Panc1 (cell line): ENCODE data around the gene WFIKKN1. TPM values are rescaled to one million over a fixed set of nuclear protein-coding genes. Genes with fewer than 3 reads are reported as not detected.
A peak's percentile ranks its signal among the peaks of the same experiment; 100 is the strongest.

ENCODE experiments used
- ATAC-seq: fragments of 200-7000 bp; cut with Tn5 transposase; 2 replicates; pipeline ENCODE4 v1.9.1; 2020; ENCODE audit warnings: mild to moderate bottlenecking, moderate library complexity
- BruUV-seq: library from RNA; stranded (reverse); fragments of 400-500 nt; replicated peaks from 2 replicates; lab custom pipeline; 2021; lab: Mats Ljungman, UMichigan
- CTCF ChIA-PET: fragments of 300-600 bp; sonication (Branson Sonifier 250); formaldehyde crosslinking; loops from one replicate; lab custom pipeline; 2022; ENCODE audit warnings: antibody characterized with exemption; lab: Charles Lee
- POLR2A ChIA-PET: fragments of 300-600 bp; sonication (Branson Sonifier 250); formaldehyde crosslinking; loops from one replicate; lab custom pipeline; 2022; ENCODE audit warnings: antibody characterized with exemption; lab: Charles Lee
- DNase-seq: peaks from one replicate; pipeline ENCODE4 v3.0.0-alpha.2; 2010; ENCODE audit warnings: low read depth, low spot score
- H3K27ac ChIP-seq: 2 replicates; pipeline ENCODE4 v1.5.1; 2011; ENCODE audit warnings: mild to moderate bottlenecking, low read length, inconsistent platforms
- H3K27me3 ChIP-seq: fragments of 200-500 bp; sonication (Bioruptor generic); 2 replicates; pipeline ENCODE4 v1.6.0; 2014; ENCODE audit warnings: low read length, inconsistent platforms; ENCODE audit not compliant: control insufficient read depth, insufficient read depth
- H3K36me3 ChIP-seq: fragments of 200-500 bp; sonication (Bioruptor generic); 2 replicates; pipeline ENCODE4 v1.5.1; 2014; ENCODE audit warnings: inconsistent platforms, mild to moderate bottlenecking, low read length, moderate library complexity; ENCODE audit not compliant: control insufficient read depth, insufficient read depth
- H3K4me1 ChIP-seq: 2 replicates; pipeline ENCODE4 v1.5.1; 2011; ENCODE audit warnings: inconsistent platforms, mild to moderate bottlenecking, low read length, moderate library complexity; ENCODE audit not compliant: control insufficient read depth, insufficient read depth
- H3K4me3 ChIP-seq, 2 experiments: 2 replicates each; pipeline ENCODE4 v1.5.1; 2011 to 2012; ENCODE audit warnings: low read depth in 2 of 2, low read length in 2 of 2, mild to moderate bottlenecking in 2 of 2, inconsistent platforms in 1 of 2, moderate library complexity in 1 of 2
- H3K9me3 ChIP-seq: fragments of 200-500 bp; sonication (Bioruptor generic); 2 replicates; pipeline ENCODE4 v1.5.1; 2014; ENCODE audit warnings: low read depth, mild to moderate bottlenecking, inconsistent platforms, low read length, moderate library complexity; ENCODE audit not compliant: control insufficient read depth, insufficient read depth
- CTCF ChIP-seq: fragments of 450-650 bp; IDR thresholded peaks from 2 replicates; pipeline ENCODE4 v1.5.1; 2017; ENCODE audit warnings: mild to moderate bottlenecking
- POLR2AphosphoS5 ChIP-seq: IDR thresholded peaks from 2 replicates; pipeline ENCODE4 v1.6.1; 2012; ENCODE audit warnings: mild to moderate bottlenecking, low read depth, low read length, moderate library complexity
- SIN3A ChIP-seq: IDR thresholded peaks from 2 replicates; pipeline ENCODE4 v1.6.1; 2012; ENCODE audit warnings: low read depth, mild to moderate bottlenecking, low read length, moderate library complexity, borderline replicate concordance; ENCODE audit not compliant: insufficient read depth
- TCF7L2 ChIP-seq: IDR thresholded peaks from 2 replicates; pipeline ENCODE4 v1.6.1; 2011; ENCODE audit warnings: mild to moderate bottlenecking, low read depth, low read length, inconsistent platforms
- in situ Hi-C: cut with HindIII; loops from 2 replicates; pipeline ENCODE4 v1.10.0; 2016; ENCODE audit warnings: low sequenced_read_pairs, low pct_unique_long_range_greater_than_20kb
- intact Hi-C: fragments of 100-400 bp; cut with micrococcal nuclease; formaldehyde crosslinking; loops from one replicate; pipeline ENCODE4 v1.10.0; 2022; ENCODE audit not compliant: unreplicated experiment
- total RNA-seq: library from RNA; stranded (reverse); gene quantifications from one replicate; pipeline ENCODE4 v1.2.1, GENCODE V29; 2021; ENCODE audit not compliant: unreplicated experiment
- TF ChIP-seq, protein P1 (sequence below), 2 experiments: IDR thresholded peaks; 2 replicates each; pipeline ENCODE4 v1.6.1; 2011 to 2012; ENCODE audit warnings: low read depth in 2 of 2, control low read depth in 1 of 2, low read length in 1 of 2, mild to moderate bottlenecking in 1 of 2, moderate library complexity in 1 of 2; ENCODE audit not compliant: insufficient read depth in 1 of 2

WFIKKN1 gene
- total RNA-seq, 1 experiment from 2014 or later: 2.0 TPM

- ATAC-seq (no peak), DNase-seq (no peak)
- ChIA-PET CTCF (no interaction called here), POLR2A (no interaction called here)
- in situ Hi-C loops: no loop called here
- Histone ChIP-seq H3K4me1 (peaks cover 26% of the 10 kb centered on the region), H3K36me3 (no peaks in the 10 kb centered on the region), H3K9me3 (no peaks in the 10 kb centered on the region), H3K27me3 (no peaks in the 10 kb centered on the region), H3K27ac (no peak overlapping the region), H3K4me3 (no peak overlapping the region)
- intact Hi-C loops: no loop called here
- TF ChIP-seq, protein P1, sequence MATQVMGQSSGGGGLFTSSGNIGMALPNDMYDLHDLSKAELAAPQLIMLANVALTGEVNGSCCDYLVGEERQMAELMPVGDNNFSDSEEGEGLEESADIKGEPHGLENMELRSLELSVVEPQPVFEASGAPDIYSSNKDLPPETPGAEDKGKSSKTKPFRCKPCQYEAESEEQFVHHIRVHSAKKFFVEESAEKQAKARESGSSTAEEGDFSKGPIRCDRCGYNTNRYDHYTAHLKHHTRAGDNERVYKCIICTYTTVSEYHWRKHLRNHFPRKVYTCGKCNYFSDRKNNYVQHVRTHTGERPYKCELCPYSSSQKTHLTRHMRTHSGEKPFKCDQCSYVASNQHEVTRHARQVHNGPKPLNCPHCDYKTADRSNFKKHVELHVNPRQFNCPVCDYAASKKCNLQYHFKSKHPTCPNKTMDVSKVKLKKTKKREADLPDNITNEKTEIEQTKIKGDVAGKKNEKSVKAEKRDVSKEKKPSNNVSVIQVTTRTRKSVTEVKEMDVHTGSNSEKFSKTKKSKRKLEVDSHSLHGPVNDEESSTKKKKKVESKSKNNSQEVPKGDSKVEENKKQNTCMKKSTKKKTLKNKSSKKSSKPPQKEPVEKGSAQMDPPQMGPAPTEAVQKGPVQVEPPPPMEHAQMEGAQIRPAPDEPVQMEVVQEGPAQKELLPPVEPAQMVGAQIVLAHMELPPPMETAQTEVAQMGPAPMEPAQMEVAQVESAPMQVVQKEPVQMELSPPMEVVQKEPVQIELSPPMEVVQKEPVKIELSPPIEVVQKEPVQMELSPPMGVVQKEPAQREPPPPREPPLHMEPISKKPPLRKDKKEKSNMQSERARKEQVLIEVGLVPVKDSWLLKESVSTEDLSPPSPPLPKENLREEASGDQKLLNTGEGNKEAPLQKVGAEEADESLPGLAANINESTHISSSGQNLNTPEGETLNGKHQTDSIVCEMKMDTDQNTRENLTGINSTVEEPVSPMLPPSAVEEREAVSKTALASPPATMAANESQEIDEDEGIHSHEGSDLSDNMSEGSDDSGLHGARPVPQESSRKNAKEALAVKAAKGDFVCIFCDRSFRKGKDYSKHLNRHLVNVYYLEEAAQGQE (IDR thresholded peaks at IDR 0.05; ENCODE audit: insufficient read depth in 1 of 2, low read depth in 2 of 2, low read length in 1 of 2): no peak
- TF ChIP-seq CTCF (no peak), POLR2AphosphoS5 (no peak), SIN3A (no peak), TCF7L2 (no peak)
- BruUV-seq: no TSS peak
Observed at GRCh38 chr16:595094-595528, 35.7 kb upstream of the WFIKKN1 start.

GRCh38 chr16:595942-596735 lies 34.6 kb upstream of the WFIKKN1 start:
- in situ Hi-C loops (no loop called here), intact Hi-C loops (no loop called here)
- BruUV-seq: TSS peak; percentile 34
- TF ChIP-seq TCF7L2: no peak
- no peak for TF ChIP-seq SIN3A
- TF ChIP-seq, protein P1 (IDR thresholded peaks at IDR 0.05; ENCODE audit: insufficient read depth in 1 of 2, low read depth in 2 of 2, low read length in 1 of 2): no peak
- no peak for TF ChIP-seq CTCF
- TF ChIP-seq POLR2AphosphoS5: no peak
- no peak overlapping the region for H3K27ac ChIP-seq
- no peak overlapping the region for H3K4me3 ChIP-seq
- POLR2A ChIA-PET: no interaction called here
- CTCF ChIA-PET: interaction anchor here (0.6 kb wide), 1 partner anchor 13 kb away, joined by 5 read pairs; no protein-coding TSS in a partner anchor
- H3K9me3 ChIP-seq: no peaks in the 10 kb centered on the region
- no peak for DNase-seq
- H3K36me3 ChIP-seq: no peaks in the 10 kb centered on the region
- H3K4me1 ChIP-seq: peaks cover 26% of the 10 kb centered on the region
- H3K27me3 ChIP-seq: no peaks in the 10 kb centered on the region
- ATAC-seq: no peak
